ENCODE data around the gene METAP1D.

DNA sequence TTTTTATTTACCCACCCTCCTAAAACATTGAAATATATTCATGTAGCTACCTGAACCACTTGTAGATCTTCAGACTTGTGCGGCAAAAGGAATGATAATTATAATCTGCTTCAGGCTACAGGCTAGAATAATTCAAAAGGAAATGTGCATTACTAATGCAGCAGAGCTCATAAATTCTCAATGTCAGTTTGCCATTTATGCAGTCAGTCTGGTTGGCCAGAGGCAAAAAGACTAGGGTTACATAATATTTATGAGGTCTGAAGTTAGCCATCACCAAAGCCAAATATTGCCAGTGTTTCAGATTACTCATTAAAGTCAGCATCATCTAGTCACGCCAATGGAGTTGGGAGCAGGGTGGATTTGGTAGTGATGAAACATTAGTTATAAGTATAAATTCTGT lies 38.9 kb downstream of the METAP1D start:
- TF ChIP-seq, protein P1, sequence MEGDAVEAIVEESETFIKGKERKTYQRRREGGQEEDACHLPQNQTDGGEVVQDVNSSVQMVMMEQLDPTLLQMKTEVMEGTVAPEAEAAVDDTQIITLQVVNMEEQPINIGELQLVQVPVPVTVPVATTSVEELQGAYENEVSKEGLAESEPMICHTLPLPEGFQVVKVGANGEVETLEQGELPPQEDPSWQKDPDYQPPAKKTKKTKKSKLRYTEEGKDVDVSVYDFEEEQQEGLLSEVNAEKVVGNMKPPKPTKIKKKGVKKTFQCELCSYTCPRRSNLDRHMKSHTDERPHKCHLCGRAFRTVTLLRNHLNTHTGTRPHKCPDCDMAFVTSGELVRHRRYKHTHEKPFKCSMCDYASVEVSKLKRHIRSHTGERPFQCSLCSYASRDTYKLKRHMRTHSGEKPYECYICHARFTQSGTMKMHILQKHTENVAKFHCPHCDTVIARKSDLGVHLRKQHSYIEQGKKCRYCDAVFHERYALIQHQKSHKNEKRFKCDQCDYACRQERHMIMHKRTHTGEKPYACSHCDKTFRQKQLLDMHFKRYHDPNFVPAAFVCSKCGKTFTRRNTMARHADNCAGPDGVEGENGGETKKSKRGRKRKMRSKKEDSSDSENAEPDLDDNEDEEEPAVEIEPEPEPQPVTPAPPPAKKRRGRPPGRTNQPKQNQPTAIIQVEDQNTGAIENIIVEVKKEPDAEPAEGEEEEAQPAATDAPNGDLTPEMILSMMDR (IDR thresholded peaks at IDR 0.05; ENCODE audit: low read depth, low read length, missing input control): no peak
- TF ChIP-seq RAD21 (IDR thresholded peaks at IDR 0.05) (no peak), EGR1 (IDR thresholded peaks at IDR 0.05; ENCODE audit: low read depth in 2 of 2) (no peak), YY1 (IDR thresholded peaks at IDR 0.05) (no peak), TAF1 (conservative IDR thresholded peaks at IDR 0.05) (no peak), FOXA1 (IDR thresholded peaks at IDR 0.05) (no peak), RXRA (IDR thresholded peaks at IDR 0.05) (no peak), JUND (IDR thresholded peaks at IDR 0.05) (no peak), GABPA (IDR thresholded peaks at IDR 0.05 in 1 of 2, conservative IDR thresholded peaks at IDR 0.05 in 1 of 2) (no peak)
- TF ChIP-seq, protein P2, sequence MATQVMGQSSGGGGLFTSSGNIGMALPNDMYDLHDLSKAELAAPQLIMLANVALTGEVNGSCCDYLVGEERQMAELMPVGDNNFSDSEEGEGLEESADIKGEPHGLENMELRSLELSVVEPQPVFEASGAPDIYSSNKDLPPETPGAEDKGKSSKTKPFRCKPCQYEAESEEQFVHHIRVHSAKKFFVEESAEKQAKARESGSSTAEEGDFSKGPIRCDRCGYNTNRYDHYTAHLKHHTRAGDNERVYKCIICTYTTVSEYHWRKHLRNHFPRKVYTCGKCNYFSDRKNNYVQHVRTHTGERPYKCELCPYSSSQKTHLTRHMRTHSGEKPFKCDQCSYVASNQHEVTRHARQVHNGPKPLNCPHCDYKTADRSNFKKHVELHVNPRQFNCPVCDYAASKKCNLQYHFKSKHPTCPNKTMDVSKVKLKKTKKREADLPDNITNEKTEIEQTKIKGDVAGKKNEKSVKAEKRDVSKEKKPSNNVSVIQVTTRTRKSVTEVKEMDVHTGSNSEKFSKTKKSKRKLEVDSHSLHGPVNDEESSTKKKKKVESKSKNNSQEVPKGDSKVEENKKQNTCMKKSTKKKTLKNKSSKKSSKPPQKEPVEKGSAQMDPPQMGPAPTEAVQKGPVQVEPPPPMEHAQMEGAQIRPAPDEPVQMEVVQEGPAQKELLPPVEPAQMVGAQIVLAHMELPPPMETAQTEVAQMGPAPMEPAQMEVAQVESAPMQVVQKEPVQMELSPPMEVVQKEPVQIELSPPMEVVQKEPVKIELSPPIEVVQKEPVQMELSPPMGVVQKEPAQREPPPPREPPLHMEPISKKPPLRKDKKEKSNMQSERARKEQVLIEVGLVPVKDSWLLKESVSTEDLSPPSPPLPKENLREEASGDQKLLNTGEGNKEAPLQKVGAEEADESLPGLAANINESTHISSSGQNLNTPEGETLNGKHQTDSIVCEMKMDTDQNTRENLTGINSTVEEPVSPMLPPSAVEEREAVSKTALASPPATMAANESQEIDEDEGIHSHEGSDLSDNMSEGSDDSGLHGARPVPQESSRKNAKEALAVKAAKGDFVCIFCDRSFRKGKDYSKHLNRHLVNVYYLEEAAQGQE (IDR thresholded peaks at IDR 0.05): no peak
- TF ChIP-seq, protein P3, sequence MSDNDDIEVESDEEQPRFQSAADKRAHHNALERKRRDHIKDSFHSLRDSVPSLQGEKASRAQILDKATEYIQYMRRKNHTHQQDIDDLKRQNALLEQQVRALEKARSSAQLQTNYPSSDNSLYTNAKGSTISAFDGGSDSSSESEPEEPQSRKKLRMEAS (IDR thresholded peaks at IDR 0.05): no peak

All from liver (tissue), 3 donors.